HCT116 (cell line): Measurements from ENCODE around the gene NAALADL2.

ENCODE experiments used
- CTCF ChIP-seq, 3 experiments: fragments of 200-600 bp in 1 of 3; sonication (generic) in 1 of 3; IDR thresholded peaks in 2 of 3; conservative IDR thresholded peaks in 1 of 3; 2 replicates each; pipeline ENCODE4 v1.5.1; 2012 to 2017; ENCODE audit warnings: low read depth in 2 of 3, low read length in 2 of 3, antibody characterized with exemption in 1 of 3, borderline replicate concordance in 1 of 3, control low read depth in 1 of 3, mild to moderate bottlenecking in 1 of 3, mixed read lengths in 1 of 3, mixed run types in 1 of 3, moderate library complexity in 1 of 3; ENCODE audit not compliant: insufficient read depth in 1 of 3
- EZH2 ChIP-seq: fragments of 200-600 bp; sonication (generic); IDR thresholded peaks from 2 replicates; pipeline ENCODE4 v1.6.1; 2017; ENCODE audit warnings: antibody characterized with exemption, mixed run types
- JUND ChIP-seq: IDR thresholded peaks from 2 replicates; pipeline ENCODE4 v1.6.1; 2012
- POLR2A ChIP-seq: IDR thresholded peaks from 2 replicates; pipeline ENCODE4 v1.7.0; 2011; ENCODE audit warnings: borderline replicate concordance; ENCODE audit not compliant: insufficient read depth, insufficient read length; ENCODE audit errors: extremely low read depth
- POLR2AphosphoS5 ChIP-seq: IDR thresholded peaks from 2 replicates; pipeline ENCODE4 v1.6.1; 2011; ENCODE audit warnings: mild to moderate bottlenecking, low read depth, low read length, moderate library complexity
- RAD21 ChIP-seq: IDR thresholded peaks from 2 replicates; pipeline ENCODE4 v1.6.1; 2012; ENCODE audit warnings: low read depth, mild to moderate bottlenecking
- REST ChIP-seq: IDR thresholded peaks from 2 replicates; pipeline ENCODE4 v1.6.1; 2012; ENCODE audit warnings: low read depth
- ZFX ChIP-seq: fragments of 450-650 bp; IDR thresholded peaks from 2 replicates; pipeline ENCODE4 v1.6.1; 2017
- ZNF274 ChIP-seq: fragments of 200-500 bp; sonication (Bioruptor generic); IDR thresholded peaks from 2 replicates; pipeline ENCODE4 v1.6.1; 2014; ENCODE audit warnings: mild to moderate bottlenecking, low read depth, low read length, inconsistent platforms

GRCh38 chr3:175059788-175060187 is 200.7 kb downstream of the NAALADL2 start:
- TF ChIP-seq CTCF (IDR thresholded peaks at IDR 0.05 in 2 of 3, conservative IDR thresholded peaks at IDR 0.05 in 1 of 3; ENCODE audit: borderline replicate concordance in 1 of 3, insufficient read depth in 1 of 3, low read depth in 2 of 3, low read length in 2 of 3): no peak
- TF ChIP-seq POLR2A: no peak
- TF ChIP-seq POLR2AphosphoS5: no peak
- no peak for TF ChIP-seq EZH2
- no peak for TF ChIP-seq ZFX
- no peak for TF ChIP-seq RAD21
- no peak for TF ChIP-seq ZNF274
- no peak for TF ChIP-seq JUND
- no peak for TF ChIP-seq REST
